T-cell (primary cell): ENCODE measurements around the gene BRICD5. TPM values are rescaled to one million over a fixed set of nuclear protein-coding genes. Genes with fewer than 3 reads are reported as not detected.

Experiments used
- ATAC-seq, 4 experiments: fragments of 200-7000 bp in 3 of 4; fragments of 150-1000 bp in 1 of 4; cut with Tn5 transposase; replicated peaks in 1 of 4; 1 replicate in 3 of 4; 2 replicates in 1 of 4; pipeline ENCODE4 v1.10.0; 2021; ENCODE audit warnings: moderate library complexity in 3 of 4, mild to moderate bottlenecking in 2 of 4, moderate number of reproducible peaks in 1 of 4
- CTCF ChIA-PET, 2 donors: fragments of 300-600 bp; sonication (Branson Sonifier 250); formaldehyde crosslinking; loops; one replicate each; lab custom pipeline; 2022; ENCODE audit warnings: antibody characterized with exemption in 2 of 2; lab: Charles Lee
- POLR2A ChIA-PET, 2 donors: fragments of 300-600 bp; sonication (Branson Sonifier 250); formaldehyde crosslinking; loops; one replicate each; lab custom pipeline; 2022; ENCODE audit warnings: antibody characterized with exemption in 2 of 2; lab: Charles Lee
- DNase-seq, 35 experiments: peaks; one replicate each; pipeline versions ENCODE4 v3.0.0 to v3.0.0-alpha.2; 2013 to 2023
- H3K27ac ChIP-seq: one replicate; pipeline ENCODE4 v1.5.1; 2013; ENCODE audit warnings: low read length
- H3K27me3 ChIP-seq, 2 experiments: replicated peaks in 1 of 2; 1 replicate in 1 of 2; 2 replicates in 1 of 2; pipeline versions ENCODE4 v1.6.1 to v1.7.0; 2013; ENCODE audit warnings: low read length in 1 of 2, mixed read lengths in 1 of 2; ENCODE audit not compliant: control insufficient read depth in 2 of 2, insufficient read depth in 2 of 2; ENCODE audit errors: extremely low read depth in 1 of 2
- H3K36me3 ChIP-seq, 2 donors: 1 replicate in 1 of 2; 2 replicates in 1 of 2; pipeline versions ENCODE4 v1.6.1 to v1.7.0; 2013; ENCODE audit warnings: low read length in 1 of 2; ENCODE audit not compliant: control insufficient read depth in 2 of 2, insufficient read depth in 1 of 2; ENCODE audit errors: extremely low read depth in 1 of 2
- H3K4me1 ChIP-seq, 2 experiments: 1 replicate in 1 of 2; 2 replicates in 1 of 2; pipeline versions ENCODE4 v1.6.1 to v1.7.0; 2013; ENCODE audit warnings: low read length in 2 of 2, mixed read lengths in 1 of 2; ENCODE audit not compliant: insufficient read depth in 2 of 2, control insufficient read depth in 1 of 2; ENCODE audit errors: extremely low read depth in 1 of 2
- H3K4me3 ChIP-seq, 2 donors: 1 replicate in 1 of 2; 2 replicates in 1 of 2; pipeline versions ENCODE4 v1.5.1 to v1.7.0; 2013; ENCODE audit warnings: mild to moderate bottlenecking in 2 of 2, low read length in 1 of 2, moderate library complexity in 1 of 2; ENCODE audit not compliant: control insufficient read depth in 1 of 2; ENCODE audit errors: extremely low read depth in 1 of 2
- H3K9me3 ChIP-seq: 2 replicates; pipeline ENCODE4 v1.7.0; 2013
- H3K27ac Mint-ChIP-seq, 2 donors: one replicate each; pipeline ENCODE4 v1.8.0; 2020 to 2021; ENCODE audit warnings: mild to moderate bottlenecking in 2 of 2, mixed read lengths in 2 of 2
- H3K27me3 Mint-ChIP-seq, 2 donors: one replicate each; pipeline ENCODE4 v1.8.0; 2021 to 2022; ENCODE audit warnings: mixed read lengths in 2 of 2
- H3K36me3 Mint-ChIP-seq: one replicate; pipeline ENCODE4 v1.8.0; 2021; ENCODE audit warnings: mixed read lengths
- H3K4me1 Mint-ChIP-seq, 3 donors: one replicate each; pipeline ENCODE4 v1.8.0; 2020 to 2022; ENCODE audit warnings: mixed read lengths in 3 of 3, mild to moderate bottlenecking in 1 of 3
- H3K4me3 Mint-ChIP-seq, 3 donors: one replicate each; pipeline ENCODE4 v1.8.0; 2020 to 2022; ENCODE audit warnings: mild to moderate bottlenecking in 3 of 3, mixed read lengths in 3 of 3, moderate library complexity in 3 of 3
- H3K9me3 Mint-ChIP-seq, 3 donors: one replicate each; pipeline ENCODE4 v1.8.0; 2020 to 2022; ENCODE audit warnings: mixed read lengths in 3 of 3
- WGBS: methylation state at CpG from one replicate; pipeline ENCODE4 v1.1.5; 2013; ENCODE audit warnings: missing lambda C conversion rate; ENCODE audit not compliant: insufficient coverage; 5-methylcytosine and 5-hydroxymethylcytosine counted together
- total RNA-seq, 35 experiments: library from RNA in 6 of 35; stranded (reverse) in 6 of 35; fragments of 120-200 nt in 1 of 35; gene quantifications; one replicate each; pipeline versions ENCODE4 v1.2.1 to v1.2.4 and lab custom pipeline; 2013 to 2026

The BRICD5 gene
- total RNA-seq, 5 donors from 2014 or later (not counting 1 experiment from before 2014, with no cell fraction given): 6.7 to 27.7 (median 20.4) TPM

- Mint-ChIP-seq H3K27ac (no peak overlapping the region), H3K4me1 (peaks cover 0 to 2% (median 1%) of the 10 kb centered on the region in 3 donors), H3K9me3 (no peaks in the 10 kb centered on the region), H3K27me3 (peaks cover 0 to 4% of the 10 kb centered on the region in 2 donors), H3K36me3 (peaks cover 22% of the 10 kb centered on the region), H3K4me3 (no peak overlapping the region)
- no peak overlapping the region for H3K4me3 ChIP-seq
- ChIA-PET CTCF (no interaction called here), POLR2A (no interaction called here)
- ATAC-seq (no peak), DNase-seq (no peak)
- H3K9me3 ChIP-seq: no peaks in the 10 kb centered on the region
- 94% methylated on average over 25 of the region's 28 CpGs for WGBS
- H3K27me3 ChIP-seq: peaks cover 0 to 40% of the 10 kb centered on the region in 2 experiments
- H3K27ac ChIP-seq: no peak overlapping the region
- H3K36me3 ChIP-seq: peaks cover 20 to 44% of the 10 kb centered on the region in 2 donors
- peaks cover 2 to 15% of the 10 kb centered on the region in 2 experiments for H3K4me1 ChIP-seq
Measured at GRCh38 chr16:2235234-2235651, 24.6 kb upstream of the BRICD5 start.

- H3K27me3 Mint-ChIP-seq: peaks cover 0 to 4% of the 10 kb centered on the region in 2 donors
- H3K27me3 ChIP-seq: peaks cover 0 to 40% of the 10 kb centered on the region in 2 experiments
- no peak overlapping the region for H3K27ac Mint-ChIP-seq
- no peak overlapping the region for H3K27ac ChIP-seq
- POLR2A ChIA-PET: no interaction called here
- 93% methylated on average over 16 of the region's 18 CpGs for WGBS
- H3K4me3 Mint-ChIP-seq: no peak overlapping the region
- H3K36me3 Mint-ChIP-seq: peaks cover 26% of the 10 kb centered on the region
- H3K36me3 ChIP-seq: peaks cover 23 to 47% of the 10 kb centered on the region in 2 donors
- no peak overlapping the region for H3K4me3 ChIP-seq
- CTCF ChIA-PET: no interaction called here
- peaks cover 0 to 2% (median 1%) of the 10 kb centered on the region in 3 donors for H3K4me1 Mint-ChIP-seq
- DNase-seq (no peak), ATAC-seq (no peak)
- no peaks in the 10 kb centered on the region for H3K9me3 ChIP-seq
- H3K4me1 ChIP-seq: peaks cover 2 to 15% of the 10 kb centered on the region in 2 experiments
- H3K9me3 Mint-ChIP-seq: no peaks in the 10 kb centered on the region
Measured at GRCh38 chr16:2234813-2235170, 24.1 kb upstream of the BRICD5 start.

DNA sequence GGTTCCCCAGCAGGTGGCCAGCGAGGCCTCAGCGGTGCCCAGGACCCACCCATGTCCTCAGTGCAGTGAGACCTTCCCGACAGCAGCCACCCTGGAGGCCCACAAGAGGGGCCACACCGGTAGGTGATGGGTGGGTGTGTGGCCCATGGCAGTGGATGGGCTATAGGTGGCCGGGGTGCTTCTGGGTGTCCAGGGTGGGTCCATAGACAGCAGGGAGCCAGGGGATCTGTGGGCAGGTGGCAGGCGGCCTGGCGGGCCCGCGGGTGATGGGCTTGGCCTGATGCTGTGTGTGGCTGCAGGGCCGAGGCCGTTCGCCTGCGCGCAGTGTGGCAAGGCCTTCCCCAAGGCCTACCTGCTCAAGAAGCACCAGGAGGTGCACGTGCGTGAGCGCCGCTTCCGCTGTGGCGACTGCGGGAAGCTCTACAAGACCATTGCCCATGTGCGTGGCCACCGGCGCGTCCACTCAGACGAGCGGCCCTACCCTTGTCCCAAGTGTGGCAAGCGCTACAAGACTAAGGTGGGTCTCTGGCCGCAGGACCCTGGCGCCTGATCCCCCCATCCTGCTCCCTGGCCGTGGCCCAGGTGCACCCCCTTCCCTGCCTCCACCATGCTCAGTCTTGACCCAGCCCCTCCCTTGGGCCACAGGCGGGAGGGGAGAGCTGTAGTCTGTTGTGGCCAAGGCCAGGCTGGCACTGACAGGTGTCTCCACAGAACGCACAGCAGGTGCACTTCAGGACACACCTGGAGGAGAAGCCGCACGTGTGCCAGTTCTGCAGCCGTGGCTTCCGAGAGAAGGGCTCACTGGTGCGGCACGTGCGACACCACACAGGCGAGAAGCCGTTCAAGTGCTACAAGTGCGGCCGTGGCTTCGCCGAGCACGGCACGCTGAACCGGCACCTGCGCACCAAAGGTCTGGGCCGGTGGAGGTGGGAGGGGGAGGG, 23.5 kb upstream of the BRICD5 start:
- Histone ChIP-seq H3K27me3 (peaks cover 0 to 40% of the 10 kb centered on the region in 2 experiments), H3K27ac (no peak overlapping the region), H3K36me3 (peaks cover 29 to 54% of the 10 kb centered on the region in 2 donors), H3K9me3 (no peaks in the 10 kb centered on the region), H3K4me1 (peaks cover 2 to 15% of the 10 kb centered on the region in 2 experiments), H3K4me3 (no peak overlapping the region)
- peaks cover 0 to 2% (median 1%) of the 10 kb centered on the region in 3 donors for H3K4me1 Mint-ChIP-seq
- no peaks in the 10 kb centered on the region for H3K9me3 Mint-ChIP-seq
- no peak overlapping the region for H3K4me3 Mint-ChIP-seq
- DNase-seq: no peak
- ChIA-PET POLR2A (no interaction called here), CTCF (no interaction called here)
- no peak for ATAC-seq
- WGBS: 97% methylated on average over 35 of the region's 51 CpGs
- no peak overlapping the region for H3K27ac Mint-ChIP-seq
- H3K36me3 Mint-ChIP-seq: peaks cover 30% of the 10 kb centered on the region
- H3K27me3 Mint-ChIP-seq: peaks cover 0 to 4% of the 10 kb centered on the region in 2 donors

- Histone ChIP-seq H3K36me3 (peaks cover 37 to 63% of the 10 kb centered on the region in 2 donors), H3K9me3 (no peaks in the 10 kb centered on the region), H3K4me1 (peaks cover 2 to 15% of the 10 kb centered on the region in 2 experiments), H3K4me3 (no peak overlapping the region), H3K27ac (no peak overlapping the region), H3K27me3 (peaks cover 0 to 42% of the 10 kb centered on the region in 2 experiments)
- ATAC-seq (no peak), DNase-seq (no peak)
- Mint-ChIP-seq H3K4me3 (no peak overlapping the region), H3K27me3 (peaks cover 0 to 4% of the 10 kb centered on the region in 2 donors), H3K4me1 (peaks cover 0 to 2% (median 1%) of the 10 kb centered on the region in 3 donors), H3K9me3 (no peaks in the 10 kb centered on the region), H3K27ac (no peak overlapping the region), H3K36me3 (peaks cover 30% of the 10 kb centered on the region)
- WGBS: 95% methylated on average over 23 of the region's 28 CpGs
- CTCF ChIA-PET: no interaction called here
- POLR2A ChIA-PET: no interaction called here
Measured at GRCh38 chr16:2233046-2233775, 22.5 kb upstream of the BRICD5 start.

DNA sequence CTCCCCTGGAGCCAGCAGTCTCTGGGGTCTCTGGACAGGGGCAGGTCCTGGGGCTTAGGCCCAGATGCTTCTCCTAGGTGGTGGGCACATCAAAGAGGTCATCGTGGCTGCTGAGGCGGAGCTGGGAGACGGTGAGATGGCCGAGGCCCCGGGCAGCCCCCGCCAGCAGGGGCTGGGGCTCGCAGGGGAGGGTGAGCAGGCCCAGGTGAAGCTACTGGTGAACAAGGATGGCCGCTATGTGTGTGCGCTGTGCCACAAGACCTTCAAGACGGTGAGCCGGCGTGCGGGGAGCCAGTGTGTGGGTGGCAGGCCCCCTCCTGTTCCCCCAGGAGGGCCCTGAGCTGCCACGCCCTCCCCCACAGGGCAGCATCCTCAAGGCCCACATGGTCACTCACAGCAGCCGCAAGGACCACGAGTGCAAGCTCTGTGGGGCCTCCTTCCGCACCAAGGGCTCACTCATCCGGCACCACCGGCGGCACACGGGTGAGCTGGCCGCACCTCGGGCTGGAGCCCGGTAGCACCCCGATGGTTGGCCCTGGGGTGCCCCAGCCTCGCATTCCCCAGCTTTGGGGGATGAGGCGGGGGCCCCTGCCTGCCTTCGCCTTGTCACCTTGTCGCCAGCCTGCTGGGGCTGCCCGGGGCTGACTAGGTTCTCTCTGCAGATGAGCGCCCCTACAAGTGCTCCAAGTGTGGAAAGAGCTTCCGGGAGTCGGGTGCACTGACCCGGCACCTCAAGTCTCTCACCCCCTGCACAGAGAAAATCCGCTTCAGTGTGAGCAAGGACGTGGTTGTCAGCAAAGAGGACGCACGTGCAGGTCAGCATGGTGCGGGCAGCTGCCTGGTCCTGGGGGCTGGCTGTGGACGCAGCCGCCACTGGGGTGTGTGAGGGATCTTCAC, 21.7 kb upstream of the BRICD5 start:
- H3K4me1 Mint-ChIP-seq: peaks cover 0 to 2% (median 1%) of the 10 kb centered on the region in 3 donors
- CTCF ChIA-PET: no interaction called here
- Histone ChIP-seq H3K27ac (no peak overlapping the region), H3K9me3 (no peaks in the 10 kb centered on the region), H3K4me1 (peaks cover 2 to 12% of the 10 kb centered on the region in 2 experiments), H3K36me3 (peaks cover 37 to 68% of the 10 kb centered on the region in 2 donors), H3K27me3 (peaks cover 0 to 40% of the 10 kb centered on the region in 2 experiments), H3K4me3 (no peak overlapping the region)
- H3K36me3 Mint-ChIP-seq: peaks cover 30% of the 10 kb centered on the region
- ATAC-seq: no peak
- POLR2A ChIA-PET: no interaction called here
- H3K9me3 Mint-ChIP-seq: no peaks in the 10 kb centered on the region
- H3K4me3 Mint-ChIP-seq: no peak overlapping the region
- DNase-seq: no peak
- no peak overlapping the region for H3K27ac Mint-ChIP-seq
- WGBS: 92% methylated on average over 23 of the region's 41 CpGs
- peaks cover 0 to 4% of the 10 kb centered on the region in 2 donors for H3K27me3 Mint-ChIP-seq
